Breast epithelium (tissue), 4 donors: Measurements from ENCODE around the gene GALM. TPM values are rescaled to one million over a fixed set of nuclear protein-coding genes. Genes with fewer than 3 reads are reported as not detected.

Experiments
- DNase-seq, 2 donors: peaks; one replicate each; pipeline ENCODE4 v3.0.0-alpha.2; 2019; ENCODE audit warnings: low spot score in 2 of 2
- H3K27ac ChIP-seq, 2 donors: fragments of 200-600 bp; sonication (generic) in 1 of 2; one replicate each; pipeline ENCODE4 v1.5.1; 2016 to 2019; ENCODE audit warnings: mild to moderate bottlenecking in 1 of 2
- H3K27me3 ChIP-seq, 2 donors: fragments of 200-600 bp; sonication (generic) in 1 of 2; one replicate each; pipeline versions ENCODE4 v1.5.1 to v1.6.0; 2017 to 2019; ENCODE audit warnings: control low read depth in 1 of 2, mild to moderate bottlenecking in 1 of 2
- H3K36me3 ChIP-seq: fragments of 200-600 bp; one replicate; pipeline ENCODE4 v1.5.1; 2019
- H3K4me1 ChIP-seq, 2 donors: fragments of 200-600 bp; sonication (generic); one replicate each; pipeline ENCODE4 v1.5.1; 2016 to 2019; ENCODE audit warnings: control low read depth in 1 of 2
- H3K4me3 ChIP-seq, 3 donors: fragments of 200-600 bp; sonication (generic); 1 replicate in 2 of 3; 2 replicates in 1 of 3; pipeline ENCODE4 v1.5.1; 2016 to 2019; ENCODE audit warnings: mild to moderate bottlenecking in 3 of 3, moderate library complexity in 2 of 3
- H3K9me3 ChIP-seq, 2 donors: fragments of 200-600 bp; sonication (generic) in 1 of 2; one replicate each; pipeline ENCODE4 v1.5.1; 2016 to 2019; ENCODE audit warnings: control low read depth in 1 of 2
- CTCF ChIP-seq, 3 donors: fragments of 450-650 bp; IDR thresholded peaks; one replicate each; pipeline ENCODE4 v1.5.1; 2016 to 2017; ENCODE audit warnings: antibody characterized with exemption in 3 of 3, mild to moderate bottlenecking in 3 of 3, moderate library complexity in 3 of 3
- POLR2A ChIP-seq: fragments of 450-650 bp; IDR thresholded peaks from one replicate; pipeline ENCODE4 v1.6.1; 2016; ENCODE audit warnings: antibody characterized with exemption, mild to moderate bottlenecking, moderate library complexity
- POLR2AphosphoS5 ChIP-seq, 3 donors: sonication (generic); formaldehyde crosslinking; IDR thresholded peaks; one replicate each; pipeline ENCODE4 v1.6.1; 2017; ENCODE audit warnings: antibody characterized with exemption in 3 of 3
- intact Hi-C: fragments of 100-400 bp; cut with DNase I; formaldehyde crosslinking; loops from one replicate; pipeline ENCODE4 v1.15.1; 2023; ENCODE audit warnings: low total_unique reads
- total RNA-seq, 3 donors: library from RNA; depleted of rRNA; stranded (reverse); fragments of >200 nt; gene quantifications; one replicate each; pipeline ENCODE4 v1.1.0, GENCODE V29; 2016

The GALM gene
- total RNA-seq, 3 donors from 2014 or later, result 12.1 to 29.9 (median 22.5) TPM

GRCh38 chr2:38654528-38655381 lies 11.2 kb upstream of the GALM start:
- Histone ChIP-seq H3K36me3 (no peaks in the 10 kb centered on the region), H3K9me3 (no peaks in the 10 kb centered on the region), H3K4me1 (no peaks in the 10 kb centered on the region), H3K4me3 (no peak overlapping the region), H3K27ac (no peak overlapping the region), H3K27me3 (no peaks in the 10 kb centered on the region)
- TF ChIP-seq POLR2AphosphoS5 (IDR thresholded peaks at IDR 0.05), result no peak
- no peak for TF ChIP-seq POLR2A
- TF ChIP-seq CTCF (IDR thresholded peaks at IDR 0.05), result no peak
- DNase-seq, result no peak
- intact Hi-C loops, result loop anchor here (5.0 kb wide), 1 partner anchor 1377 kb away; no protein-coding TSS in a partner anchor

DNA sequence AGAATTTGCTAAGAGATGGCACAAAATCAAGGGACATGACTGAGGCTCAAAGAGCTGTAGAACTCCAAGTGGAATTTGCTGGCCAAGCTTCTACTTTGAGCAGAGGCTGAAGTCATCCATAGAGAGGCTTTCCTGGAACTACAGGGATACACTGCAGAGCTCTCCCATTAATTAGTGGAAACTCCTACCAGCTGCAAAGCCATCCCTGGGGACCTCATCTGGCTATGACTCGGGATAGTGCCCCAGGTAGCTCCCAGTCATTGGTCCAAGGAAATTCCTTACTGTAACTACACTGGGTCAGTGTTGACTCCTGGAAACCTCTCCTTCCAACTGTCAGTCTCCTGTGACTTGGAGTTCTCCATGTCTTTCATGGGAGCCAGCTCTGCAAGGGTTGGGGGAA lies 10.5 kb upstream of the GALM start:
- intact Hi-C loops, result loop anchor here (5.0 kb wide), 1 partner anchor 1378 kb away; no protein-coding TSS in a partner anchor
- no peak overlapping the region for H3K27ac ChIP-seq
- TF ChIP-seq POLR2A, result no peak
- no peak for TF ChIP-seq POLR2AphosphoS5 (IDR thresholded peaks at IDR 0.05)
- TF ChIP-seq CTCF (IDR thresholded peaks at IDR 0.05), result no peak

GRCh38 chr2:38656866-38657480 lies 8.9 kb upstream of the GALM start:
- TF ChIP-seq POLR2AphosphoS5 (IDR thresholded peaks at IDR 0.05) (no peak), CTCF (IDR thresholded peaks at IDR 0.05) (no peak), POLR2A (no peak)
- no peak overlapping the region for H3K4me3 ChIP-seq
- intact Hi-C loops, result loop anchor here (5.0 kb wide), 1 partner anchor 1380 kb away; no protein-coding TSS in a partner anchor

More for the DNA sequence above, 10.5 kb upstream of the GALM start:
- Histone ChIP-seq H3K4me1 (no peaks in the 10 kb centered on the region), H3K4me3 (no peak overlapping the region), H3K36me3 (no peaks in the 10 kb centered on the region), H3K9me3 (no peaks in the 10 kb centered on the region), H3K27me3 (no peaks in the 10 kb centered on the region)
- DNase-seq, result no peak

GRCh38 chr2:38658613-38659012 lies 7.3 kb upstream of the GALM start:
- intact Hi-C loops, result loop anchor here (5.0 kb wide), 1 partner anchor 1381 kb away; no protein-coding TSS in a partner anchor
- no peak overlapping the region for H3K4me3 ChIP-seq
- DNase-seq, result no peak
- TF ChIP-seq CTCF (IDR thresholded peaks at IDR 0.05) (no peak), POLR2A (no peak), POLR2AphosphoS5 (IDR thresholded peaks at IDR 0.05) (no peak)
- H3K9me3 ChIP-seq, result no peaks in the 10 kb centered on the region
- H3K27me3 ChIP-seq, result no peaks in the 10 kb centered on the region
- H3K36me3 ChIP-seq, result no peaks in the 10 kb centered on the region
- no peak overlapping the region for H3K27ac ChIP-seq
- H3K4me1 ChIP-seq, result no peaks in the 10 kb centered on the region

More at GRCh38 chr2:38656866-38657480, 8.9 kb upstream of the GALM start:
- Histone ChIP-seq H3K4me1 (no peaks in the 10 kb centered on the region), H3K9me3 (no peaks in the 10 kb centered on the region), H3K27me3 (no peaks in the 10 kb centered on the region), H3K27ac (no peak overlapping the region), H3K36me3 (no peaks in the 10 kb centered on the region)
- peak in 1 of 2 donors; percentile 39 for DNase-seq

GRCh38 chr2:38659115-38659514 lies 6.8 kb upstream of the GALM start:
- Histone ChIP-seq H3K36me3 (no peaks in the 10 kb centered on the region), H3K9me3 (no peaks in the 10 kb centered on the region), H3K27me3 (no peaks in the 10 kb centered on the region), H3K27ac (no peak overlapping the region), H3K4me3 (no peak overlapping the region), H3K4me1 (no peaks in the 10 kb centered on the region)
- intact Hi-C loops, result loop anchor here (5.0 kb wide), 1 partner anchor 1382 kb away; no protein-coding TSS in a partner anchor
- DNase-seq, result no peak
- TF ChIP-seq POLR2A, result no peak
- no peak for TF ChIP-seq POLR2AphosphoS5 (IDR thresholded peaks at IDR 0.05)
- TF ChIP-seq CTCF (IDR thresholded peaks at IDR 0.05), result no peak
